Fibroblast of lung (primary cell): ENCODE measurements around the gene GHRH.

Experiments
- EZH2 ChIP-seq: IDR thresholded peaks from 2 replicates; pipeline ENCODE4 v1.5.1; 2012; ENCODE audit warnings: low read length, control low read depth, mild to moderate bottlenecking; ENCODE audit errors: missing control alignments
- TF ChIP-seq, protein P1 (sequence below), 2 donors: IDR thresholded peaks in 1 of 2; conservative IDR thresholded peaks in 1 of 2; 1 replicate in 1 of 2; 2 replicates in 1 of 2; pipeline ENCODE4 v1.5.1; 2011 to 2012; ENCODE audit warnings: low read length in 2 of 2, control low read depth in 1 of 2, inconsistent platforms in 1 of 2, low read depth in 1 of 2, mild to moderate bottlenecking in 1 of 2

DNA sequence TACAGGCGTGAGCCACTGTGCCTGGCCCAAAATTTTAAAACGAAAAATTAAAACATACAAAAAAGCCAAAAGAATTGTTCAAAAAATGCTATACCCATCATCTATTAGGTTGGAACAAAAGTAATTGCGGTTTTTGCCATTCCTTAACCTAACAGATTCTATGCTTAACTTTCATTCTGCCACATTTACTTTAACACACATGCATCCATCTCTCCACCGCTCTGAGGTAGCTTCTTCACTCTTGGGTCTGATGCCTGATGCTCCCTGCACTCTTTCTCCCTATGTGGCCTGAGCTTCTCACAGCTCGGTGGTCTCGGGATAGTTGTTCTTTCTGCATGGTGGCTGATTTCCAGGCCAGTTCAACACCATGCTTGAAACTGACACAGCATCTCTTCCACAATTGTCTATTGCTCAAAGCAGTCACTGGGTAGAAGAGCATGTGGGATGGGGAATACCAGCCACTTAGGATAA lies 23.1 kb upstream of the GHRH start:
- TF ChIP-seq EZH2 = no peak
- TF ChIP-seq, protein P1, sequence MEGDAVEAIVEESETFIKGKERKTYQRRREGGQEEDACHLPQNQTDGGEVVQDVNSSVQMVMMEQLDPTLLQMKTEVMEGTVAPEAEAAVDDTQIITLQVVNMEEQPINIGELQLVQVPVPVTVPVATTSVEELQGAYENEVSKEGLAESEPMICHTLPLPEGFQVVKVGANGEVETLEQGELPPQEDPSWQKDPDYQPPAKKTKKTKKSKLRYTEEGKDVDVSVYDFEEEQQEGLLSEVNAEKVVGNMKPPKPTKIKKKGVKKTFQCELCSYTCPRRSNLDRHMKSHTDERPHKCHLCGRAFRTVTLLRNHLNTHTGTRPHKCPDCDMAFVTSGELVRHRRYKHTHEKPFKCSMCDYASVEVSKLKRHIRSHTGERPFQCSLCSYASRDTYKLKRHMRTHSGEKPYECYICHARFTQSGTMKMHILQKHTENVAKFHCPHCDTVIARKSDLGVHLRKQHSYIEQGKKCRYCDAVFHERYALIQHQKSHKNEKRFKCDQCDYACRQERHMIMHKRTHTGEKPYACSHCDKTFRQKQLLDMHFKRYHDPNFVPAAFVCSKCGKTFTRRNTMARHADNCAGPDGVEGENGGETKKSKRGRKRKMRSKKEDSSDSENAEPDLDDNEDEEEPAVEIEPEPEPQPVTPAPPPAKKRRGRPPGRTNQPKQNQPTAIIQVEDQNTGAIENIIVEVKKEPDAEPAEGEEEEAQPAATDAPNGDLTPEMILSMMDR (conservative IDR thresholded peaks at IDR 0.05 in 1 of 2, IDR thresholded peaks at IDR 0.05 in 1 of 2; ENCODE audit: low read depth in 1 of 2, low read length in 2 of 2) = no peak
